GM12878 (cell line): ENCODE measurements around the gene BNIP5. TPM values are rescaled to one million over a fixed set of nuclear protein-coding genes. Genes with fewer than 3 reads are reported as not detected.

Source experiments
- ATAC-seq: fragments of 200-7000 bp; cut with Tn5 transposase; 3 replicates; pipeline ENCODE4 v1.9.1; 2020; ENCODE audit warnings: mild to moderate bottlenecking, moderate library complexity
- BruUV-seq: library from RNA; stranded (reverse); fragments of 400-500 nt; replicated peaks from 2 replicates; lab custom pipeline; 2021; lab: Mats Ljungman, UMichigan
- CTCF ChIA-PET: fragments of 300-600 bp; sonication (Branson Sonifier 250); formaldehyde crosslinking; extraction: SDS; loops from one replicate; lab custom pipeline; 2021; ENCODE audit warnings: inconsistent platforms; lab: Yijun Ruan, JAX
- POLR2A ChIA-PET: fragments of 350-600 bp; formaldehyde crosslinking; extraction: SDS; loops from one replicate; lab custom pipeline; 2021; ENCODE audit warnings: inconsistent platforms; lab: Charles Lee
- RAD21 ChIA-PET: fragments of 300-600 bp; sonication (Branson Sonifier 250); formaldehyde crosslinking; loops from one replicate; lab custom pipeline; 2023; ENCODE audit warnings: antibody characterized with exemption; ENCODE audit not compliant: unreplicated experiment; lab: Charles Lee
- SMC1A ChIA-PET: fragments of 300-600 bp; sonication (Branson Sonifier 250); formaldehyde crosslinking; loops from one replicate; lab custom pipeline; 2023; ENCODE audit not compliant: unreplicated experiment, uncharacterized antibody; lab: Charles Lee
- DNase-seq: peaks from one replicate; pipeline ENCODE4 v3.0.0-alpha.2; 2011; ENCODE audit warnings: low read depth, low spot score
- FAIRE-seq: peaks from 3 replicates; lab custom pipeline; 2011; peaks lifted over from hg19 to GRCh38; lab: Jason Lieb, UNC
- H2AFZ ChIP-seq: 2 replicates; pipeline ENCODE4 v1.6.0; 2011; ENCODE audit warnings: low read depth, low read length, control low read depth; ENCODE audit not compliant: control insufficient read depth
- H3K27ac ChIP-seq: 2 replicates; pipeline ENCODE4 v1.5.1; 2011; ENCODE audit warnings: control low read depth; ENCODE audit not compliant: control insufficient read depth, insufficient read depth
- H3K27me3 ChIP-seq, 2 experiments: replicated peaks in 1 of 2; 2 replicates each; pipeline versions ENCODE4 v1.6.0 to v1.6.1; 2011; ENCODE audit warnings: low read length in 1 of 2; ENCODE audit not compliant: control insufficient read depth in 2 of 2, insufficient read depth in 2 of 2
- H3K36me3 ChIP-seq, 2 experiments: 2 replicates each; pipeline ENCODE4 v1.5.1; 2011; ENCODE audit warnings: low read length in 1 of 2; ENCODE audit not compliant: control insufficient read depth in 2 of 2, insufficient read depth in 2 of 2
- H3K4me1 ChIP-seq: 2 replicates; pipeline ENCODE4 v1.6.1; 2011; ENCODE audit warnings: mild to moderate bottlenecking, low read length, moderate library complexity, mixed read lengths; ENCODE audit not compliant: control insufficient read depth, insufficient read depth
- H3K4me2 ChIP-seq: 2 replicates; pipeline ENCODE4 v1.6.0; 2011; ENCODE audit warnings: control low read depth; ENCODE audit not compliant: control insufficient read depth, insufficient read depth
- H3K4me3 ChIP-seq: fragments of 200-600 bp; sonication (generic); 2 replicates; pipeline ENCODE4 v1.5.1; 2016
- H3K79me2 ChIP-seq: 2 replicates; pipeline ENCODE4 v1.6.0; 2011; ENCODE audit warnings: low read length; ENCODE audit not compliant: control insufficient read depth, insufficient read depth
- H3K9ac ChIP-seq: 2 replicates; pipeline ENCODE4 v1.8.0; 2011; ENCODE audit warnings: low read length, control low read depth, mixed read lengths; ENCODE audit not compliant: control insufficient read depth, insufficient read depth
- H3K9me3 ChIP-seq: replicated peaks from 3 replicates; pipeline ENCODE4 v1.5.1; 2011; ENCODE audit warnings: mild to moderate bottlenecking, low read length; ENCODE audit not compliant: control insufficient read depth, insufficient read depth
- H4K20me1 ChIP-seq: 2 replicates; pipeline ENCODE4 v1.6.0; 2011; ENCODE audit not compliant: control insufficient read depth, insufficient read depth
- CREB1 ChIP-seq: IDR thresholded peaks from 2 replicates; pipeline ENCODE4 v1.6.1; 2012; ENCODE audit warnings: low read depth, mild to moderate bottlenecking, inconsistent platforms
- CREM ChIP-seq: IDR thresholded peaks from 2 replicates; pipeline ENCODE4 v1.6.1; 2014; ENCODE audit warnings: antibody characterized with exemption, low read depth
- FOXK2 ChIP-seq: fragments of 450-650 bp; IDR thresholded peaks from 2 replicates; pipeline ENCODE4 v1.6.1; 2017; ENCODE audit warnings: mild to moderate bottlenecking, moderate library complexity
- IKZF2 ChIP-seq, 2 experiments: fragments of 450-650 bp; IDR thresholded peaks; 2 replicates each; pipeline ENCODE4 v1.6.1; 2017; ENCODE audit warnings: mild to moderate bottlenecking in 2 of 2, moderate library complexity in 2 of 2
- JUNB ChIP-seq: IDR thresholded peaks from 2 replicates; pipeline ENCODE4 v1.6.1; 2016; ENCODE audit warnings: antibody characterized with exemption, mild to moderate bottlenecking
- JUND ChIP-seq: IDR thresholded peaks from 2 replicates; pipeline ENCODE4 v1.6.1; 2012; ENCODE audit warnings: low read depth, mild to moderate bottlenecking, low read length, improper control_type of control experiment, moderate library complexity
- KLF5 ChIP-seq: fragments of 450-650 bp; IDR thresholded peaks from 2 replicates; pipeline ENCODE4 v1.6.1; 2014; ENCODE audit warnings: mild to moderate bottlenecking; ENCODE audit not compliant: partially characterized antibody
- LARP7 ChIP-seq: fragments of 450-650 bp; IDR thresholded peaks from 2 replicates; pipeline ENCODE4 v1.6.1; 2017; ENCODE audit warnings: mild to moderate bottlenecking
- PAX8 ChIP-seq: fragments of 450-650 bp; IDR thresholded peaks from 2 replicates; pipeline ENCODE4 v1.6.1; 2017; ENCODE audit warnings: mild to moderate bottlenecking, moderate library complexity
- RAD21 ChIP-seq: IDR thresholded peaks from 2 replicates; pipeline ENCODE4 v1.6.1; 2011; ENCODE audit warnings: mild to moderate bottlenecking, low read depth, low read length, moderate library complexity; ENCODE audit not compliant: insufficient read depth
- SIX5 ChIP-seq: IDR thresholded peaks from 2 replicates; pipeline ENCODE4 v1.6.1; 2011; ENCODE audit warnings: mild to moderate bottlenecking, low read depth, low read length, moderate library complexity; ENCODE audit not compliant: severe bottlenecking
- SRF ChIP-seq, 2 experiments: IDR thresholded peaks; 2 replicates each; pipeline ENCODE4 v1.6.1; 2011; ENCODE audit warnings: low read depth in 2 of 2, low read length in 2 of 2, mild to moderate bottlenecking in 1 of 2, moderate library complexity in 1 of 2
- TCF3 ChIP-seq: IDR thresholded peaks from 2 replicates; pipeline ENCODE4 v1.6.1; 2012; ENCODE audit warnings: low read depth, mild to moderate bottlenecking, low read length, borderline replicate concordance; ENCODE audit not compliant: insufficient read depth
- TCF7 ChIP-seq: IDR thresholded peaks from 2 replicates; pipeline ENCODE4 v1.6.1; 2014; ENCODE audit warnings: antibody characterized with exemption, borderline replicate concordance
- YBX1 ChIP-seq: fragments of 450-650 bp; IDR thresholded peaks from 2 replicates; pipeline ENCODE4 v1.6.1; 2016; ENCODE audit warnings: antibody characterized with exemption
- YY1 ChIP-seq: IDR thresholded peaks from 2 replicates; pipeline ENCODE4 v1.6.1; 2011; ENCODE audit warnings: low read depth, mild to moderate bottlenecking, low read length
- ZZZ3 ChIP-seq: IDR thresholded peaks from 2 replicates; pipeline ENCODE4 v1.6.1; 2011; ENCODE audit warnings: low read depth; ENCODE audit not compliant: control insufficient read depth, insufficient read length
- WGBS: methylation state at CpG from one replicate; pipeline ENCODE4 v1.1.6; 2016; ENCODE audit warnings: low lambda C conversion rate; ENCODE audit not compliant: insufficient replicate concordance, insufficient coverage; ENCODE audit errors: missing lambda C conversion rate; 5-methylcytosine and 5-hydroxymethylcytosine counted together
- in situ Hi-C: fragments of 300-500 bp; cut with MboI; formaldehyde crosslinking; loops from 9 replicates; pipeline ENCODE4 v1.14.3; 2018; ENCODE audit warnings: mixed read lengths
- intact Hi-C: fragments of 100-400 bp; cut with micrococcal nuclease; formaldehyde crosslinking; loops from one replicate; pipeline ENCODE4 v1.14.2; 2022; ENCODE audit not compliant: unreplicated experiment
- polyA plus RNA-seq, 11 experiments: library from polyadenylated mRNA; depleted of rRNA in 4 of 11; unstranded in 6 of 11; stranded (reverse) in 5 of 11; fragments of >200 nt; fragmentation: Nextera tagmentation in 4 of 11; fragmentation: Illumina TruSeq in 1 of 11; extraction: Ambion mirVana in 4 of 11; extraction: Trizol in 1 of 11; gene quantifications; 1 replicate in 1 of 11; 2 replicates in 10 of 11; pipeline versions ENCODE4 v1.2.1 to v1.2.3, GENCODE V29; 2011 to 2016; ENCODE audit warnings: inconsistent platforms in 2 of 11, missing spikeins in 2 of 11, low read depth in 1 of 11
- total RNA-seq, 4 experiments: library from RNA; depleted of rRNA in 3 of 4; stranded (reverse); fragments of >200 nt in 3 of 4; fragmentation: Illumina TruSeq in 1 of 4; extraction: Trizol in 1 of 4; gene quantifications; 2 replicates each; pipeline versions ENCODE4 v1.2.1 to v1.2.3, GENCODE V29; 2013 to 2021
- TF ChIP-seq, protein P1 (sequence below): IDR thresholded peaks from 2 replicates; pipeline ENCODE4 v1.6.1; 2012; ENCODE audit warnings: improper control_type of control experiment, low read depth, low read length; ENCODE audit not compliant: insufficient replicate concordance
- TF ChIP-seq, protein P2 (sequence below): IDR thresholded peaks from 2 replicates; pipeline ENCODE4 v1.6.1; 2012; ENCODE audit warnings: low read depth, low read length, improper control_type of control experiment
- TF ChIP-seq, protein P3 (sequence below): fragments of 450-650 bp; IDR thresholded peaks from 2 replicates; pipeline ENCODE4 v1.6.1; 2014; ENCODE audit warnings: mild to moderate bottlenecking

Gene BNIP5
- total and polyA plus RNA-seq, 10 of the 15 experiments (the other 5 are each of a cell fraction or from before 2014, with no cell fraction given) = 0.02 to 0.68 (median 0.05) TPM; not detected in 2

DNA sequence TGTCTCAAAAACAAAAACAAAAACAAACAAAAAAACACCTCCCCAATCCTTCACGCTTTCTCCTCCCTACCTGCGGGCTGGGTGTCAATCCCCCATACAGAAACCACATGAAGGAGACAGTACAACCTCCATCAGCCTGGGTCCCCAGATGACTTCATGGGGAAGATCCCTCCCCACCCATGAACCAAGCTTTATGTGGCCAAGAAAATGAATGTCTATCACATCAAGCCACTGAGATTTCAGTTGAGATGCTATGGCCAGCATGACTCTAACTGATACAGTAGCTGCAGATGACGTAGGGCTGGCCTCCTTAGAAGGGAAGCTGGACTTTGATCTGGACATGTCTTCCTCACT lies 21.2 kb upstream of the BNIP5 start:
- Histone ChIP-seq H3K27ac (peak overlapping the region; percentile 40; the same call in 1 of the 2 replicates), H2AFZ (peak overlapping the region; percentile 27), H3K27me3 (no peaks in the 10 kb centered on the region), H3K9me3 (no peaks in the 10 kb centered on the region), H4K20me1 (no peaks in the 10 kb centered on the region), H3K9ac (no peak overlapping the region), H3K4me3 (no peak overlapping the region), H3K79me2 (no peaks in the 10 kb centered on the region), H3K4me2 (peak overlapping the region; percentile 36; the same call in 1 of the 2 replicates), H3K36me3 (no peaks in the 10 kb centered on the region), H3K4me1 (peaks cover 26% of the 10 kb centered on the region)
- in situ Hi-C loops = loop anchor here (5.0 kb wide), 1 partner anchor 236 kb away; no protein-coding TSS in a partner anchor
- POLR2A ChIA-PET = interaction anchor here (0.6 to 4.5 kb wide), 18 partner anchors 9 to 1947 kb away, joined by 3 to 44 read pairs (median 5); partner anchors contain the start of genes BNIP5 and MAPK14
- ATAC-seq (peak; percentile 82), DNase-seq (peak; percentile 63), FAIRE-seq (no peak)
- no TSS peak for BruUV-seq
- WGBS = 34% methylated on average over 3 of the region's 3 CpGs
- RAD21 ChIA-PET = interaction anchor here (0.6 to 11.7 kb wide), 44 partner anchors 9 to 803 kb away, joined by 3 to 311 read pairs (median 5); partner anchors contain the start of genes BNIP5, BRPF3, MAPK13 and MAPK14
- CTCF ChIA-PET = interaction anchor here (0.7 to 17.3 kb wide), 26 partner anchors 16 to 401 kb away, joined by 3 to 483 read pairs (median 5); partner anchors contain the start of genes BNIP5, BRPF3, MAPK13 and MAPK14
- intact Hi-C loops = loop anchor here (5.0 kb wide), 1 partner anchor 161 kb away; the partner anchor contains the start of gene BRPF3
- SMC1A ChIA-PET = interaction anchor here (0.6 to 19.6 kb wide), 29 partner anchors 9 to 401 kb away, joined by 3 to 386 read pairs (median 5); partner anchors contain the start of genes BNIP5, BRPF3, MAPK13 and MAPK14
- TF ChIP-seq JUNB = peak; percentile 56
- no peak for TF ChIP-seq SRF (IDR thresholded peaks at IDR 0.05; ENCODE audit: low read depth in 2 of 2, low read length in 2 of 2)
- TF ChIP-seq ZZZ3 = no peak
- TF ChIP-seq, protein P1, sequence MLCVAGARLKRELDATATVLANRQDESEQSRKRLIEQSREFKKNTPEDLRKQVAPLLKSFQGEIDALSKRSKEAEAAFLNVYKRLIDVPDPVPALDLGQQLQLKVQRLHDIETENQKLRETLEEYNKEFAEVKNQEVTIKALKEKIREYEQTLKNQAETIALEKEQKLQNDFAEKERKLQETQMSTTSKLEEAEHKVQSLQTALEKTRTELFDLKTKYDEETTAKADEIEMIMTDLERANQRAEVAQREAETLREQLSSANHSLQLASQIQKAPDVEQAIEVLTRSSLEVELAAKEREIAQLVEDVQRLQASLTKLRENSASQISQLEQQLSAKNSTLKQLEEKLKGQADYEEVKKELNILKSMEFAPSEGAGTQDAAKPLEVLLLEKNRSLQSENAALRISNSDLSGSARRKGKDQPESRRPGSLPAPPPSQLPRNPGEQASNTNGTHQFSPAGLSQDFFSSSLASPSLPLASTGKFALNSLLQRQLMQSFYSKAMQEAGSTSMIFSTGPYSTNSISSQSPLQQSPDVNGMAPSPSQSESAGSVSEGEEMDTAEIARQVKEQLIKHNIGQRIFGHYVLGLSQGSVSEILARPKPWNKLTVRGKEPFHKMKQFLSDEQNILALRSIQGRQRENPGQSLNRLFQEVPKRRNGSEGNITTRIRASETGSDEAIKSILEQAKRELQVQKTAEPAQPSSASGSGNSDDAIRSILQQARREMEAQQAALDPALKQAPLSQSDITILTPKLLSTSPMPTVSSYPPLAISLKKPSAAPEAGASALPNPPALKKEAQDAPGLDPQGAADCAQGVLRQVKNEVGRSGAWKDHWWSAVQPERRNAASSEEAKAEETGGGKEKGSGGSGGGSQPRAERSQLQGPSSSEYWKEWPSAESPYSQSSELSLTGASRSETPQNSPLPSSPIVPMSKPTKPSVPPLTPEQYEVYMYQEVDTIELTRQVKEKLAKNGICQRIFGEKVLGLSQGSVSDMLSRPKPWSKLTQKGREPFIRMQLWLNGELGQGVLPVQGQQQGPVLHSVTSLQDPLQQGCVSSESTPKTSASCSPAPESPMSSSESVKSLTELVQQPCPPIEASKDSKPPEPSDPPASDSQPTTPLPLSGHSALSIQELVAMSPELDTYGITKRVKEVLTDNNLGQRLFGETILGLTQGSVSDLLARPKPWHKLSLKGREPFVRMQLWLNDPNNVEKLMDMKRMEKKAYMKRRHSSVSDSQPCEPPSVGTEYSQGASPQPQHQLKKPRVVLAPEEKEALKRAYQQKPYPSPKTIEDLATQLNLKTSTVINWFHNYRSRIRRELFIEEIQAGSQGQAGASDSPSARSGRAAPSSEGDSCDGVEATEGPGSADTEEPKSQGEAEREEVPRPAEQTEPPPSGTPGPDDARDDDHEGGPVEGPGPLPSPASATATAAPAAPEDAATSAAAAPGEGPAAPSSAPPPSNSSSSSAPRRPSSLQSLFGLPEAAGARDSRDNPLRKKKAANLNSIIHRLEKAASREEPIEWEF = no peak
- 0 out of 2 replicates have a peak, but pooled peaks have one; percentile 10 for TF ChIP-seq YBX1
- TF ChIP-seq, protein P2, sequence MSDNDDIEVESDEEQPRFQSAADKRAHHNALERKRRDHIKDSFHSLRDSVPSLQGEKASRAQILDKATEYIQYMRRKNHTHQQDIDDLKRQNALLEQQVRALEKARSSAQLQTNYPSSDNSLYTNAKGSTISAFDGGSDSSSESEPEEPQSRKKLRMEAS = no peak
- TF ChIP-seq LARP7 = no peak
- peak; percentile 63; the same call in 1 of the 2 replicates for TF ChIP-seq JUND
- no peak for TF ChIP-seq FOXK2
- no peak for TF ChIP-seq RAD21
- TF ChIP-seq CREM = peak; percentile 73
- no peak for TF ChIP-seq SIX5
- peak; percentile 79 for TF ChIP-seq CREB1
- peak; percentile 94 for TF ChIP-seq TCF7
- no peak for TF ChIP-seq TCF3
- no peak for TF ChIP-seq PAX8
- TF ChIP-seq, protein P3, sequence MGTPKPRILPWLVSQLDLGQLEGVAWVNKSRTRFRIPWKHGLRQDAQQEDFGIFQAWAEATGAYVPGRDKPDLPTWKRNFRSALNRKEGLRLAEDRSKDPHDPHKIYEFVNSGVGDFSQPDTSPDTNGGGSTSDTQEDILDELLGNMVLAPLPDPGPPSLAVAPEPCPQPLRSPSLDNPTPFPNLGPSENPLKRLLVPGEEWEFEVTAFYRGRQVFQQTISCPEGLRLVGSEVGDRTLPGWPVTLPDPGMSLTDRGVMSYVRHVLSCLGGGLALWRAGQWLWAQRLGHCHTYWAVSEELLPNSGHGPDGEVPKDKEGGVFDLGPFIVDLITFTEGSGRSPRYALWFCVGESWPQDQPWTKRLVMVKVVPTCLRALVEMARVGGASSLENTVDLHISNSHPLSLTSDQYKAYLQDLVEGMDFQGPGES = no peak
- no peak for TF ChIP-seq KLF5
- TF ChIP-seq IKZF2 (IDR thresholded peaks at IDR 0.05) = peak; percentile 90 to 91
- TF ChIP-seq YY1 = no peak
